HepG2 (cell line): Measurements from ENCODE around the gene ZFAND3.

ENCODE experiments used
- ARID3A ChIP-seq: IDR thresholded peaks from 2 replicates; pipeline ENCODE4 v1.6.1; 2012; ENCODE audit warnings: low read depth, low read length, improper control_type of control experiment
- CENPX ChIP-seq: sonication (generic); formaldehyde crosslinking; IDR thresholded peaks from 2 replicates; pipeline ENCODE4 v1.9.0; 2021; ENCODE audit warnings: mild to moderate bottlenecking, missing genetic modification reagents, moderate library complexity
- CTCF ChIP-seq: sonication (generic); formaldehyde crosslinking; IDR thresholded peaks from 2 replicates; pipeline ENCODE4 v1.5.0; 2020; ENCODE audit warnings: mild to moderate bottlenecking, missing genetic modification reagents, moderate library complexity
- KDM1A ChIP-seq: IDR thresholded peaks from 2 replicates; pipeline ENCODE4 v1.6.1; 2016; ENCODE audit warnings: missing compliant biosample characterization
- KDM5A ChIP-seq: fragments of 200-600 bp; sonication (generic); IDR thresholded peaks from 2 replicates; pipeline ENCODE4 v1.7.0; 2018; ENCODE audit warnings: antibody characterized with exemption, mild to moderate bottlenecking, low read length, borderline replicate concordance
- SRSF4 ChIP-seq: fragments of 200-400 bp; formaldehyde crosslinking; IDR thresholded peaks from one replicate; pipeline ENCODE4 v1.6.1; 2018; ENCODE audit warnings: mild to moderate bottlenecking, low read depth, low read length, moderate library complexity; ENCODE audit not compliant: poor library complexity, severe bottlenecking
- ZNF260 ChIP-seq: sonication (generic); formaldehyde crosslinking; IDR thresholded peaks from 2 replicates; pipeline ENCODE4 v1.4.0; 2020; ENCODE audit warnings: missing genetic modification reagents, low read depth, mild to moderate bottlenecking, borderline replicate concordance
- TF ChIP-seq, protein P1 (sequence below): sonication (generic); formaldehyde crosslinking; conservative IDR thresholded peaks from 2 replicates; pipeline ENCODE4 v1.4.0; 2020; ENCODE audit warnings: mild to moderate bottlenecking, missing genetic modification reagents, moderate library complexity

GRCh38 chr6:37865504-37865903, 46.0 kb downstream of the ZFAND3 start:
- TF ChIP-seq KDM5A (no peak), ZNF260 (CRISPR knock-in tag) (no peak), CENPX (CRISPR knock-in tag) (no peak), SRSF4 (no peak), KDM1A (CRISPR knock-in tag) (no peak), CTCF (CRISPR knock-in tag) (no peak), ARID3A (no peak)
- TF ChIP-seq, protein P1, sequence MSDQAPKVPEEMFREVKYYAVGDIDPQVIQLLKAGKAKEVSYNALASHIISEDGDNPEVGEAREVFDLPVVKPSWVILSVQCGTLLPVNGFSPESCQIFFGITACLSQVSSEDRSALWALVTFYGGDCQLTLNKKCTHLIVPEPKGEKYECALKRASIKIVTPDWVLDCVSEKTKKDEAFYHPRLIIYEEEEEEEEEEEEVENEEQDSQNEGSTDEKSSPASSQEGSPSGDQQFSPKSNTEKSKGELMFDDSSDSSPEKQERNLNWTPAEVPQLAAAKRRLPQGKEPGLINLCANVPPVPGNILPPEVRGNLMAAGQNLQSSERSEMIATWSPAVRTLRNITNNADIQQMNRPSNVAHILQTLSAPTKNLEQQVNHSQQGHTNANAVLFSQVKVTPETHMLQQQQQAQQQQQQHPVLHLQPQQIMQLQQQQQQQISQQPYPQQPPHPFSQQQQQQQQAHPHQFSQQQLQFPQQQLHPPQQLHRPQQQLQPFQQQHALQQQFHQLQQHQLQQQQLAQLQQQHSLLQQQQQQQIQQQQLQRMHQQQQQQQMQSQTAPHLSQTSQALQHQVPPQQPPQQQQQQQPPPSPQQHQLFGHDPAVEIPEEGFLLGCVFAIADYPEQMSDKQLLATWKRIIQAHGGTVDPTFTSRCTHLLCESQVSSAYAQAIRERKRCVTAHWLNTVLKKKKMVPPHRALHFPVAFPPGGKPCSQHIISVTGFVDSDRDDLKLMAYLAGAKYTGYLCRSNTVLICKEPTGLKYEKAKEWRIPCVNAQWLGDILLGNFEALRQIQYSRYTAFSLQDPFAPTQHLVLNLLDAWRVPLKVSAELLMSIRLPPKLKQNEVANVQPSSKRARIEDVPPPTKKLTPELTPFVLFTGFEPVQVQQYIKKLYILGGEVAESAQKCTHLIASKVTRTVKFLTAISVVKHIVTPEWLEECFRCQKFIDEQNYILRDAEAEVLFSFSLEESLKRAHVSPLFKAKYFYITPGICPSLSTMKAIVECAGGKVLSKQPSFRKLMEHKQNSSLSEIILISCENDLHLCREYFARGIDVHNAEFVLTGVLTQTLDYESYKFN (CRISPR knock-in tag), result no peak
